Measurements from ENCODE around the gene CPXM1. TPM values are rescaled to one million over a fixed set of nuclear protein-coding genes. Genes with fewer than 3 reads are reported as not detected.

The CPXM1 gene
- total and polyA plus RNA-seq, 2 donors (not counting 3 experiments of a cell fraction or from before 2014, with no cell fraction given) = 18.9 to 20.3 TPM

DNA sequence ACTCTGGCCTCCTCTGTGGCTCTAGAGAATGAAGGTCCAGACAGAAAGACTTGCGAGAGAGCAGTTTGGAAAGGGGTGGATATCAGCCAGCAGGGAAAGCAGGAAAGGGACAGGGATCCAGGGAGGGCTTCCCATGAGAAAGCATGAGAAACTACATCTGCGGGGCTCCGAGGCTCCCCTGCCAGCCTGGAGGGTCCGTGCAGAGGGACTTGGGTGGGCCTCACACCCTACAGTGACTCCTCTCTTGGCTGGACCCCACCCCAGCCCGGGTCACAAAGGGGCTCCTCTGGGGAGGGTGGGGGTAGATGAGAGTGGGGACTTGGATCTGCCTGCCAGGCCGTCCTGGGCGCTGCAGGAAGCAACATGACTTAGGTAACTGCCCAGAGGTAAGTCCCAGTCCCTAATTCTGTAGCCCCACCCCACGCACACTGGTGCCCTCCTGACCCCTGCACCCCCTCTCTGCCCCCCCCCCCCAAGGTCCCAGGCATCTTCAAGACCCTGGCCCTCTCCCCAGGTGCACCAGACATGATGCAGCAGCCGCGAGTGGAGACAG lies 15.7 kb upstream of the CPXM1 start, which contains the start of gene TMEM239:
Gene TMEM239, plus strand, starts transcription at position 335 of the 553 bp plus-strand sequence. Its CDS starts 191 bp downstream, at position 526.
- Histone ChIP-seq H3K27ac (ENCODE audit: insufficient read depth, low read depth, low read length) (no peak within 1 kb of the TSS), H2AFZ (ENCODE audit: low read depth, low read length) (no peak within 1 kb of the TSS), H3K4me1 (ENCODE audit: control insufficient read depth, extremely low read depth, insufficient read depth, low read length) (no peaks in the 10 kb centered on the region), H3K36me3 (ENCODE audit: control insufficient read depth in 2 of 2, extremely low read depth in 1 of 2, insufficient read depth in 2 of 2, low read length in 2 of 2) (no peaks in the 10 kb centered on the region), H3K9me3 (replicated peaks; ENCODE audit: control insufficient read depth, insufficient read depth, low read length) (peaks cover 1% of the 10 kb centered on the region), H3K27me3 (ENCODE audit: control insufficient read depth in 2 of 2, insufficient read depth in 2 of 2, low read length in 2 of 2) (peaks cover 18 to 26% of the 10 kb centered on the region in 2 experiments), H3K79me2 (ENCODE audit: control insufficient read depth, insufficient read depth, low read length) (no peaks in the 10 kb centered on the region), H3K4me2 (ENCODE audit: insufficient read depth, low read length) (no peak within 1 kb of the TSS), H3K9me1 (replicated peaks; ENCODE audit: control insufficient read depth, extremely low read depth, insufficient read depth, low read length) (no peaks in the 10 kb centered on the region), H3K9ac (replicated peaks; ENCODE audit: extremely low read depth, insufficient read depth, low read length) (no peak within 1 kb of the TSS), H3K4me3 (replicated peaks in 1 of 3; ENCODE audit: insufficient read depth in 1 of 3, low read depth in 1 of 3, low read length in 3 of 3) (no peak within 1 kb of the TSS), H4K20me1 (replicated peaks; ENCODE audit: control insufficient read depth, extremely low read depth, insufficient read depth, low read length) (no peaks in the 10 kb centered on the region)
- dilution Hi-C loops (cut with MboI; ENCODE audit: extremely low pct_ligation_motif_present, low sequenced_read_pairs) = no loop called here
- TF ChIP-seq POLR2A (IDR thresholded peaks at IDR 0.05; ENCODE audit: low read depth, low read length) (no peak), MYC (IDR thresholded peaks at IDR 0.05; ENCODE audit: low read depth, low read length) (no peak), GATA2 (IDR thresholded peaks at IDR 0.05; ENCODE audit: insufficient read depth, insufficient read length, low read depth, low read length) (no peak), MAX (IDR thresholded peaks at IDR 0.05; ENCODE audit: insufficient read depth, insufficient read length) (no peak), FOS (IDR thresholded peaks at IDR 0.05; ENCODE audit: borderline replicate concordance, insufficient read depth, low read length) (no peak), JUN (IDR thresholded peaks at IDR 0.05; ENCODE audit: borderline replicate concordance, insufficient read depth, insufficient read length, low read depth) (no peak), EZH2 (IDR thresholded peaks at IDR 0.05; ENCODE audit: borderline replicate concordance, low read depth, low read length, severe bottlenecking) (no peak), POLR2AphosphoS5 (IDR thresholded peaks at IDR 0.05; ENCODE audit: insufficient read depth, low read depth, low read length) (no peak)
- TF ChIP-seq, protein P1, sequence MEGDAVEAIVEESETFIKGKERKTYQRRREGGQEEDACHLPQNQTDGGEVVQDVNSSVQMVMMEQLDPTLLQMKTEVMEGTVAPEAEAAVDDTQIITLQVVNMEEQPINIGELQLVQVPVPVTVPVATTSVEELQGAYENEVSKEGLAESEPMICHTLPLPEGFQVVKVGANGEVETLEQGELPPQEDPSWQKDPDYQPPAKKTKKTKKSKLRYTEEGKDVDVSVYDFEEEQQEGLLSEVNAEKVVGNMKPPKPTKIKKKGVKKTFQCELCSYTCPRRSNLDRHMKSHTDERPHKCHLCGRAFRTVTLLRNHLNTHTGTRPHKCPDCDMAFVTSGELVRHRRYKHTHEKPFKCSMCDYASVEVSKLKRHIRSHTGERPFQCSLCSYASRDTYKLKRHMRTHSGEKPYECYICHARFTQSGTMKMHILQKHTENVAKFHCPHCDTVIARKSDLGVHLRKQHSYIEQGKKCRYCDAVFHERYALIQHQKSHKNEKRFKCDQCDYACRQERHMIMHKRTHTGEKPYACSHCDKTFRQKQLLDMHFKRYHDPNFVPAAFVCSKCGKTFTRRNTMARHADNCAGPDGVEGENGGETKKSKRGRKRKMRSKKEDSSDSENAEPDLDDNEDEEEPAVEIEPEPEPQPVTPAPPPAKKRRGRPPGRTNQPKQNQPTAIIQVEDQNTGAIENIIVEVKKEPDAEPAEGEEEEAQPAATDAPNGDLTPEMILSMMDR (IDR thresholded peaks at IDR 0.05; ENCODE audit: extremely low read depth in 1 of 2, insufficient read depth in 1 of 2, low read depth in 1 of 2, low read length in 2 of 2) = no peak
- FAIRE-seq = no peak
- no peak for DNase-seq (ENCODE audit: low read depth, low spot score)
- intact Hi-C loops (cut with micrococcal nuclease) = no loop called here
- no TSS peak for BruUV-seq (replicated peaks)
- ChIA-PET CTCF (interaction anchor here (0.7 to 1.0 kb wide), 3 partner anchors 23 to 38 kb away, joined by 3 to 6 read pairs (median 3); no protein-coding TSS in a partner anchor), POLR2A (no interaction called here)

Measured in endothelial cell of umbilical vein (primary cell).